Measurements from ENCODE around the gene TRPM4. TPM values are rescaled to one million over a fixed set of nuclear protein-coding genes. Genes with fewer than 3 reads are reported as not detected.
"Not testable (repeated sequence)": the region's sequence is repeated elsewhere in the genome, so short reads cannot be mapped to it uniquely, and the experiment has no call there.

TRPM4 gene
- 100 to 1,000 TPM; 244 to 291 TPM for total RNA-seq
- long read RNA-seq, full-length matches to known transcripts: 11 of 221 reads
- long read RNA-seq, partial matches to known transcripts: 186 of 221 reads
- long read RNA-seq, other reads (novel, unspliced or antisense): 24 of 221 reads

- intact Hi-C loops (cut with DNase I, micrococcal nuclease): no loop called here
- DNase-seq (peak; percentile 94 to 97), ATAC-seq (peak; percentile 80)
Measured at GRCh38 chr19:49157445-49158224, at the start of gene TRPM4. Gene TRPM4 (plus strand): TSS chr19:49157792. CDS start chr19:49157867, 75 bp downstream.

- intact Hi-C loops (cut with DNase I, micrococcal nuclease): loop anchor here in 1 of 2 donors (10.0 kb wide), 1 partner anchor 96 kb away; no protein-coding TSS in a partner anchor
- no peak for ATAC-seq
Measured at GRCh38 chr19:49109051-49109450, 48.5 kb upstream of the TRPM4 start.

GRCh38 chr19:49109569-49110233 is 47.9 kb upstream of the TRPM4 start:
- intact Hi-C loops (cut with DNase I, micrococcal nuclease): loop anchor here in 1 of 2 donors (10.0 kb wide), 1 partner anchor 95 kb away; no protein-coding TSS in a partner anchor
- ATAC-seq (no peak), DNase-seq (no peak)

More at GRCh38 chr19:49109051-49109450, 48.5 kb upstream of the TRPM4 start:
- DNase-seq: no peak

GRCh38 chr19:49110567-49110966 is 47.0 kb upstream of the TRPM4 start:
- DNase-seq (no peak), ATAC-seq (no peak)
- intact Hi-C loops (cut with DNase I, micrococcal nuclease): no loop called here

GRCh38 chr19:49111218-49111998 is 46.2 kb upstream of the TRPM4 start:
- intact Hi-C loops (cut with DNase I, micrococcal nuclease): no loop called here
- ATAC-seq: no peak

GRCh38 chr19:49113762-49114629 is 43.6 kb upstream of the TRPM4 start, which contains the start of gene LIN7B:
Gene LIN7B (plus strand): TSS chr19:49114370. CDS start chr19:49114405, 35 bp downstream.
- peak; percentile 47 to 71 for DNase-seq
- ATAC-seq: peak; percentile 59
- intact Hi-C loops (cut with DNase I, micrococcal nuclease): no loop called here

More at GRCh38 chr19:49111218-49111998, 46.2 kb upstream of the TRPM4 start:
- DNase-seq: no peak

- ATAC-seq (peak; percentile 11), DNase-seq (peak; percentile 74 to 77)
- intact Hi-C loops (cut with DNase I, micrococcal nuclease): no loop called here
Measured at GRCh38 chr19:49114630-49115363, 42.8 kb upstream of the TRPM4 start.

- ATAC-seq (no peak), DNase-seq (peak in 1 of 2 donors; percentile 50)
- intact Hi-C loops (cut with DNase I, micrococcal nuclease): no loop called here
Measured at GRCh38 chr19:49116544-49116943, 41.0 kb upstream of the TRPM4 start.

GRCh38 chr19:49117677-49118564 is 39.7 kb upstream of the TRPM4 start:
- intact Hi-C loops (cut with DNase I, micrococcal nuclease): no loop called here
- ATAC-seq (no peak), DNase-seq (peak; percentile 36 to 45)

GRCh38 chr19:49118565-49119410 is 38.8 kb upstream of the TRPM4 start, which contains the start of gene C19orf73:
Gene C19orf73 (minus strand): TSS chr19:49119143. CDS start chr19:49119022, 121 bp downstream.
- intact Hi-C loops (cut with DNase I, micrococcal nuclease): no loop called here
- ATAC-seq: peak; percentile 84

GRCh38 chr19:49119411-49120324 is 37.9 kb upstream of the TRPM4 start, which contains the start of gene PPFIA3:
Gene PPFIA3 (plus strand): TSS chr19:49119544. CDS start chr19:49127874, 8,330 bp downstream.
- intact Hi-C loops (cut with DNase I, micrococcal nuclease): no loop called here
- ATAC-seq: peak; percentile 36
- peak; percentile 43 to 72 for DNase-seq

More at GRCh38 chr19:49118565-49119410, 38.8 kb upstream of the TRPM4 start, which contains the start of gene C19orf73:
- DNase-seq: peak; percentile 95 to 97

GRCh38 chr19:49120325-49120683 is 37.3 kb upstream of the TRPM4 start:
- ATAC-seq (no peak), DNase-seq (no peak)
- intact Hi-C loops (cut with DNase I, micrococcal nuclease): no loop called here

- DNase-seq (no peak), ATAC-seq (no peak)
- intact Hi-C loops (cut with DNase I, micrococcal nuclease): no loop called here
Measured at GRCh38 chr19:49120868-49121267, 36.7 kb upstream of the TRPM4 start.

- DNase-seq; ATAC-seq; intact Hi-C loops (cut with DNase I, micrococcal nuclease): not testable (repeated sequence)
Measured at GRCh38 chr19:49121841-49122240, 35.8 kb upstream of the TRPM4 start.
